Measurements from ENCODE around the gene GPX6. TPM values are rescaled to one million over a fixed set of nuclear protein-coding genes. Genes with fewer than 3 reads are reported as not detected.
"Not testable (repeated sequence)": the region's sequence is repeated elsewhere in the genome, so short reads cannot be mapped to it uniquely, and the experiment has no call there.

GPX6 gene
- total RNA-seq, 4 donors from 2014 or later = not detected

DNA sequence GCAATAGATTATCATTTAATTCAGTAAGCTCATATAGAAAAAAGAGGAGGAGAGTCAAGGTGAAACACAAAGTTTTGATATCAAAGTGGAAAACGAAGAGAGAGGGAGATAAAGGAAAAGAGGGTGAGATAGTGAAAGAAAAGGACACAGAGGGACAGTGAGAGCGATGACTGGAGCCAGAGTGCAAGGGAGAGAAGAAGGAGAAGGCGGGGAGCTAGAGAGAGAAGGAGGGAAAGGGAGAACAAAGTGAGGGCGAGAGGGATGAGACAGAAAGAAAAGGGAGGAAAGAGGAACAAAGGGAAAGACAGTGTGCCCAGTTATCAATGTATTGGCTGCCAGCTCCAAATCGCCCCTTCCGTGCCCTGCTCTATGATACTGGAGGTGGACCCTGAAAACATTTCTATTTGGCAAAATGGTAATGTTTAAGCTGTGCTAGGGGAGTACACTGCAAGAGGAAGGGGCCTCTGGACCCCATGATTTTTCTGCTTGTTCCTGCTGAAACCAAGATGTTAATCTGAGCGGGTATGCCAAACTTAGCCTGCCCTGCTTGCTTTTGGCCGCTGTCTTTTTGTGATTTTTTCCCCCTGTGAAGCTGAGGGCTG lies 37.9 kb upstream of the GPX6 start:
- intact Hi-C loops (cut with DNase I) = no loop called here
- Histone ChIP-seq H3K4me3 (replicated peaks in 1 of 3) (peak overlapping the region in 1 of 3 donors; percentile 12), H3K4me1 (peaks cover 0 to 4% of the 10 kb centered on the region in 2 donors), H3K27ac (no peak overlapping the region), H3K36me3 (no peaks in the 10 kb centered on the region), H3K27me3 (no peaks in the 10 kb centered on the region), H3K9me3 (no peaks in the 10 kb centered on the region)
- TF ChIP-seq POLR2A (IDR thresholded peaks at IDR 0.05) = no peak
- TF ChIP-seq, protein P1, sequence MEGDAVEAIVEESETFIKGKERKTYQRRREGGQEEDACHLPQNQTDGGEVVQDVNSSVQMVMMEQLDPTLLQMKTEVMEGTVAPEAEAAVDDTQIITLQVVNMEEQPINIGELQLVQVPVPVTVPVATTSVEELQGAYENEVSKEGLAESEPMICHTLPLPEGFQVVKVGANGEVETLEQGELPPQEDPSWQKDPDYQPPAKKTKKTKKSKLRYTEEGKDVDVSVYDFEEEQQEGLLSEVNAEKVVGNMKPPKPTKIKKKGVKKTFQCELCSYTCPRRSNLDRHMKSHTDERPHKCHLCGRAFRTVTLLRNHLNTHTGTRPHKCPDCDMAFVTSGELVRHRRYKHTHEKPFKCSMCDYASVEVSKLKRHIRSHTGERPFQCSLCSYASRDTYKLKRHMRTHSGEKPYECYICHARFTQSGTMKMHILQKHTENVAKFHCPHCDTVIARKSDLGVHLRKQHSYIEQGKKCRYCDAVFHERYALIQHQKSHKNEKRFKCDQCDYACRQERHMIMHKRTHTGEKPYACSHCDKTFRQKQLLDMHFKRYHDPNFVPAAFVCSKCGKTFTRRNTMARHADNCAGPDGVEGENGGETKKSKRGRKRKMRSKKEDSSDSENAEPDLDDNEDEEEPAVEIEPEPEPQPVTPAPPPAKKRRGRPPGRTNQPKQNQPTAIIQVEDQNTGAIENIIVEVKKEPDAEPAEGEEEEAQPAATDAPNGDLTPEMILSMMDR (IDR thresholded peaks at IDR 0.05) = no peak
- no peak for DNase-seq
- WGBS, 2 donors = 54 to 55% methylated on average over 8 of the region's 8 CpGs

DNA sequence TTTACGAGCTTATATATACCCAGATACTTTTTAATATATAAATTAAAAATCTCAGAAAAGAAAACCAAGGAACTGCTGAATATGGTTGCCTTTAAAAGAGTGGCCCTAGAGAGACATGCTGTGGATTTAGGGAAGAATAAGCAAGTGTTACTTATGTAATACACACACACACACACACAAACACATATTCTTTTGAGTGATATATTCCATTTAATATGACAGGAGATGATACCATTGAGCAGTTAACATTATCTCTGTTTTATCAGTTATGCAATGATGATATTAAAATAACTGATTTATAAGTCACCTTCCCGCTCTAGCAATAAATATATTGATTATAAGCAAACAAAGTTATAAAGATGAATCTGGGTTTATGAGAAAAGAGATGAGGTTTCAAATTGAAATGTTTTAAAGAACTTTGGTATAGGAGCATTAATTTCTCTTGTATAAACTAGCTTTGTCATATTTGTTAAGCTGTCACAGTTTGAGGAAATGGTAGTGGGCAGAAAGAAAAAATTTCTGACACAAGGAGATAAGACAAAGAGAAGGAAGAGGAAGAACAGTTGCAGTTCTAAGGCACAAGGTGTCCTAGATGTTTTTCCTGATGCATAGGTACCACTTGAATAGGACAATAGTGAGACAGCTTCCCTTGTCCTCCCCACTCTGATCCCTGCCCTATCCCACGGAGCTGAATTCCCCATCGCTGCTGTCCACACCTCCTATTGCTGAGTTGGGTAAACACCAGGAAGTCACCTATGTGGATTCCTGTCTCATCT lies 36.5 kb upstream of the GPX6 start:
- WGBS, 2 donors = 75 to 76% methylated on average over 4 of the region's 4 CpGs
- Histone ChIP-seq H3K36me3 (no peaks in the 10 kb centered on the region), H3K4me3 (replicated peaks in 1 of 3) (no peak overlapping the region), H3K27ac (no peak overlapping the region), H3K9me3 (no peaks in the 10 kb centered on the region), H3K27me3 (no peaks in the 10 kb centered on the region), H3K4me1 (peaks cover 0 to 4% of the 10 kb centered on the region in 2 donors)
- intact Hi-C loops (cut with DNase I) = no loop called here
- no peak for TF ChIP-seq POLR2A (IDR thresholded peaks at IDR 0.05)
- TF ChIP-seq, protein P1 (IDR thresholded peaks at IDR 0.05) = no peak
- DNase-seq = no peak

DNA sequence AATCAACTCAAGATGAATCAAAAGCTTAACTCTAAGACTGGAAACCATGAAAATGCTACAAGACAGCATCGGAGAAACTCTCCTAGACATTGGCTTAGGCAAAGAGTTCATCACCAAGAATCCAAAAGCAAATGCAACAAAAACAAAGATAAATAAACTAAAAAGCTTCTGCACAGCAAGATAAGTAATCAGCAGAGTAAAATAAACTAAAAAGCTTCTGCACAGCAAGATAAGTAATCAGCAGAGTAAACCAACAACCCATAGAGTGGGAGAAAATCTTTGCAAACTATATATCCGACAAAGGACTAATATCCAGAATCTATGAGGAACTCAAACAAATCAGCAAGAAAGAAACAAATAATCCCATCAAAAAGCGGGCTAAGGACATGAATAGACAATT lies 31.4 kb upstream of the GPX6 start:
- not testable (repeated sequence) for DNase-seq

DNA sequence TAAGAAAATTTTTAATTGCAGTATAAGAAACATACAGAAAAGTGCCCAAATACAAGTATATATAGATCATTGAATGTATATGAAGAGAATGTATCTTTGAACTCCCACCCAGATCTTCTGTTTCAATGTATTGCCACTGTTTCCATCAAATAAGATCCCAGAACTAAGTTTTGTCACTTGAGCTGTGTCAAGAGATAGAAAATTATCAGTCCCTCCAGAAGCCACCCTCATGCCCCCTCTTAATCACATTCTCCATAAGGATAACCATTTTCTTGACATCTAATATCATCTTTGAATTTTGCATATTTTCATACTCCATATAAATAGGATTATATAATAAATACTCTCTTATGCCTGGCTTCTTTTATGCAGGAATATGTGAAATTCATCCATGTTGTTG lies 30.4 kb upstream of the GPX6 start:
- peaks cover 0 to 10% of the 10 kb centered on the region in 2 donors for H3K4me1 ChIP-seq
- no peaks in the 10 kb centered on the region for H3K36me3 ChIP-seq
- intact Hi-C loops (cut with DNase I) = no loop called here
- no peaks in the 10 kb centered on the region for H3K9me3 ChIP-seq
- no peak for DNase-seq
- TF ChIP-seq, protein P1 (IDR thresholded peaks at IDR 0.05) = no peak
- TF ChIP-seq POLR2A (IDR thresholded peaks at IDR 0.05) = no peak
- no peaks in the 10 kb centered on the region for H3K27me3 ChIP-seq
- H3K27ac ChIP-seq = no peak overlapping the region
- no peak overlapping the region for H3K4me3 ChIP-seq (replicated peaks in 1 of 3)

More for the DNA sequence above, 31.4 kb upstream of the GPX6 start:
- H3K4me1 ChIP-seq; intact Hi-C loops (cut with DNase I); H3K9me3 ChIP-seq; H3K27ac ChIP-seq; H3K27me3 ChIP-seq; H3K4me3 ChIP-seq (replicated peaks in 1 of 3); H3K36me3 ChIP-seq: not testable (repeated sequence)
- WGBS, 2 donors = 79 to 82% methylated on average over 3 of the region's 3 CpGs

DNA sequence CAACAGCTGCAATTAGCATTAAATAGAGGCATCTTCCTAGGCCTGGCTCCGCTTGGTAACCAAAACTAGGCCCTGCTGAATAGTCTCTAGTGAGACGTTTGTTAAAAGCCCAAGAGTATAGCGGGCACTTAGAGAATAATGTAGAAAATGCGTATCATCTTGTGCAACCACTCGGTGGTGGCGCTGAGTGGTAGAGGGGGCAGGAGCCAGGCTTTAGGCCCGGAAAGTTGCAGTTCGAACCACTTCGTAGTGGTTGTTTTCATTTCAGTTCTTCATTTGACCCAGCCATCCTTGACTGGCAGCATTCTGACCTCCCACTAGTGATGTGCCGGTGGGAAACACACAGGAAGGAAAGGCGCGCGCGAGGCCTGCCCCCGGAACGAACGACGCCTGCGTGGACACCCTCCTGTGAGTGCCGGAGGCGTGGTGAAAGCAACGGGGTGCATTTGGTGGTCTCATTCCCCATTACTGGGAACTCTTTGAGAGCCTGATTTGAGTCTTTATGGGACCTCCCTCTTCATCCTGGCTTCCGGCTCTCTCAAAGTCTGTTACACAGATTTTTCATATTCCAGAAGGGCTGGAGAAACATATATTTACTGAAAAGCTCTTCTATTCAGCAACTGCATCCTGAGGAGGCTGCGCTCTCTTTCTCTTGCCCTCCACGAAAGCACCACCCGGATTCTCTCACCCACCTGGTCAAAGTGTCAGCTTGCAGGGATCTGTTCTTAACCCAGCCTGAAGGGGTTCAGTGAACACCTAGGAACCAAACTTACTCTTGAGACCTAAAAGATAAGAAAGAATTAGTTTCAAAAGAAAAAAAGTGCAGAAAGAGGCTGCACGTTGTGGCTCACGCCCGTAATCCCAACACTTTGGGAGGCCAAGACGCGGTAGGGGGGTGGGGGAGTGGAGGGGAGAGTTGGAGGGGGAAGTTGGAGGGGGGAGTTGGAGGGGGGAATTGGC lies 28.3 kb upstream of the GPX6 start:
- Histone ChIP-seq H3K27ac (no peak overlapping the region), H3K27me3 (no peaks in the 10 kb centered on the region), H3K36me3 (no peaks in the 10 kb centered on the region), H3K4me3 (replicated peaks in 1 of 3) (no peak overlapping the region), H3K9me3 (no peaks in the 10 kb centered on the region), H3K4me1 (peaks cover 0 to 10% of the 10 kb centered on the region in 2 donors)
- DNase-seq = peak; percentile 10 to 23
- no peak for TF ChIP-seq POLR2A (IDR thresholded peaks at IDR 0.05)
- TF ChIP-seq, protein P1 (IDR thresholded peaks at IDR 0.05) = no peak
- intact Hi-C loops (cut with DNase I) = no loop called here
- 10 to 11% methylated on average over 29 to 31 of the region's 31 CpGs for WGBS, 2 donors

Measured in thyroid gland (tissue), 4 donors.